K562 (cell line): Measurements from ENCODE around the gene RHOBTB3. TPM values are rescaled to one million over a fixed set of nuclear protein-coding genes. Genes with fewer than 3 reads are reported as not detected.

Experiments
- CBX3 ChIP-seq, 2 experiments: IDR thresholded peaks; 1 replicate in 1 of 2; 2 replicates in 1 of 2; pipeline ENCODE4 v1.6.1; 2012; ENCODE audit warnings: inconsistent platforms in 2 of 2, low read length in 2 of 2, borderline replicate concordance in 1 of 2, control low read depth in 1 of 2
- DACH1 ChIP-seq: fragments of 450-650 bp; IDR thresholded peaks from 2 replicates; pipeline ENCODE4 v1.6.1; 2018; ENCODE audit not compliant: partially characterized antibody
- GTF2F1 ChIP-seq: IDR thresholded peaks from 2 replicates; pipeline ENCODE4 v1.6.1; 2011; ENCODE audit warnings: low read depth, low read length, improper control_type of control experiment
- HDAC8 ChIP-seq: fragments of 450-650 bp; IDR thresholded peaks from 2 replicates; pipeline ENCODE4 v1.6.1; 2016; ENCODE audit warnings: mild to moderate bottlenecking, missing genetic modification characterization, moderate library complexity, missing compliant biosample characterization
- MAZ ChIP-seq, 2 experiments: fragments of 450-650 bp in 1 of 2; sonication (generic) in 1 of 2; formaldehyde crosslinking; IDR thresholded peaks in 1 of 2; conservative IDR thresholded peaks in 1 of 2; 2 replicates each; pipeline versions ENCODE4 v1.4.0 to v1.5.0; 2020; ENCODE audit warnings: mild to moderate bottlenecking in 1 of 2, missing genetic modification reagents in 1 of 2
- POLR2B ChIP-seq: fragments of 450-650 bp; IDR thresholded peaks from 2 replicates; pipeline ENCODE4 v1.6.1; 2018; ENCODE audit warnings: low read depth; ENCODE audit not compliant: partially characterized antibody
- PTBP1 ChIP-seq: fragments of 200-400 bp; formaldehyde crosslinking; IDR thresholded peaks from 2 replicates; pipeline ENCODE4 v1.6.1; 2017; ENCODE audit warnings: low read depth, low read length
- ZC3H11A ChIP-seq: IDR thresholded peaks from 2 replicates; pipeline ENCODE4 v1.6.1; 2012; ENCODE audit warnings: low read depth, low read length, improper control_type of control experiment
- polyA plus RNA-seq, 8 experiments: library from polyadenylated mRNA; depleted of rRNA in 4 of 8; stranded (reverse) in 5 of 8; unstranded in 3 of 8; fragments of >200 nt; fragmentation: Nextera tagmentation in 2 of 8; fragmentation: Illumina TruSeq in 1 of 8; extraction: Ambion mirVana in 2 of 8; extraction: Trizol in 1 of 8; gene quantifications; 2 replicates each; pipeline versions ENCODE4 v1.2.1 to v1.2.3, GENCODE V29; 2011 to 2014; ENCODE audit warnings: inconsistent platforms in 1 of 8, missing spikeins in 1 of 8
- total RNA-seq, 7 experiments: library from RNA; depleted of rRNA in 6 of 7; stranded (reverse); fragments of >200 nt in 6 of 7; fragmentation: Illumina TruSeq in 2 of 7; extraction: Trizol in 2 of 7; gene quantifications; 2 replicates each; pipeline versions ENCODE4 v1.2.1 to v1.2.3, GENCODE V29; 2011 to 2021; ENCODE audit warnings: low replicate concordance in 1 of 7
- TF ChIP-seq, protein P1 (sequence below), 2 experiments: fragments of 450-650 bp in 1 of 2; IDR thresholded peaks; 2 replicates each; pipeline ENCODE4 v1.6.1; 2011 to 2017; ENCODE audit warnings: low read depth in 2 of 2, antibody characterized with exemption in 1 of 2, borderline replicate concordance in 1 of 2, low read length in 1 of 2, mild to moderate bottlenecking in 1 of 2, mixed read lengths in 1 of 2; ENCODE audit not compliant: control insufficient read depth in 1 of 2
- TF ChIP-seq, protein P2 (sequence below): sonication (generic); IDR thresholded peaks from 2 replicates; pipeline ENCODE4 v1.6.1; 2016
- TF ChIP-seq, protein P3 (sequence below), 2 experiments: fragments of 450-650 bp; conservative IDR thresholded peaks; 2 replicates each; pipeline ENCODE4 v1.6.1; 2017; ENCODE audit warnings: mild to moderate bottlenecking in 2 of 2, moderate library complexity in 2 of 2
- TF ChIP-seq, protein P4 (sequence below): sonication (generic); formaldehyde crosslinking; IDR thresholded peaks from 2 replicates; pipeline ENCODE4 v1.8.1; 2023; ENCODE audit warnings: missing genetic modification reagents, mild to moderate bottlenecking, borderline replicate concordance
- TF ChIP-seq, protein P5 (sequence below), 2 experiments: fragments of 450-650 bp in 1 of 2; sonication (generic) in 1 of 2; formaldehyde crosslinking in 1 of 2; IDR thresholded peaks in 1 of 2; conservative IDR thresholded peaks in 1 of 2; 2 replicates each; pipeline versions ENCODE4 v1.6.1 to v1.8.1; 2016 to 2023; ENCODE audit warnings: mild to moderate bottlenecking in 2 of 2, moderate library complexity in 2 of 2, inconsistent platforms in 1 of 2, missing genetic modification reagents in 1 of 2

RHOBTB3 gene
- total and polyA plus RNA-seq, 9 of the 15 experiments (the other 6 are each of a cell fraction or from before 2014, with no cell fraction given) = 39.7 to 143 (median 115) TPM

DNA sequence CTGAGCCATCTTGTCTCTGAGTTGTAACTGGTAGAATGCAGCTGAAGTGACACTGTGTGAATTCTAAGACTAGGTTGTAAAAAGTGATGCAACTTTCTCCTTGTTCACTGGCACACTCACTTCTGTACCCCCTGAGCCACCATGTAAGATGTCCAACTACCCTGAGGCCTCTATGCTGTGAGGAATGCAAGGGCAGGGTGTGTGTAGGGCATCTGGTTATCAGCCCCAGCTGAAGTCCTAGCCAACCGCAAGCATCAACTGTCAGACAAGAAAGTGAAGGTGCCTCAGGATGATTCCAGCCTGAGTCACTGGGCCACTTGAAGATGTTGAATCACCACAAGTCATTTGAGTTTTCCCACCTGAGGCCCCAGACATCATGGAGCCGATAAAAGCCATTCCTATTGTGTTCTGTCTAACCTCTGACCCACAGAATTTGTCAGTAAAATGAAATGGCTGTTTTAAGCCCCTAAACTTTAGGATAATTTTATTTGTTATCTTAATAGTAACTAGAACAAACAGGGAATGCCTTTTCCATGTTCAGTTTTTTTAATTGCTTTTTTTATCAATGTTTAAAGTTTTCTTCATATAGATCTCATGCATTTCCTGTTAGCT, 18.7 kb upstream of the RHOBTB3 start (continued):
- TF ChIP-seq, protein P1, sequence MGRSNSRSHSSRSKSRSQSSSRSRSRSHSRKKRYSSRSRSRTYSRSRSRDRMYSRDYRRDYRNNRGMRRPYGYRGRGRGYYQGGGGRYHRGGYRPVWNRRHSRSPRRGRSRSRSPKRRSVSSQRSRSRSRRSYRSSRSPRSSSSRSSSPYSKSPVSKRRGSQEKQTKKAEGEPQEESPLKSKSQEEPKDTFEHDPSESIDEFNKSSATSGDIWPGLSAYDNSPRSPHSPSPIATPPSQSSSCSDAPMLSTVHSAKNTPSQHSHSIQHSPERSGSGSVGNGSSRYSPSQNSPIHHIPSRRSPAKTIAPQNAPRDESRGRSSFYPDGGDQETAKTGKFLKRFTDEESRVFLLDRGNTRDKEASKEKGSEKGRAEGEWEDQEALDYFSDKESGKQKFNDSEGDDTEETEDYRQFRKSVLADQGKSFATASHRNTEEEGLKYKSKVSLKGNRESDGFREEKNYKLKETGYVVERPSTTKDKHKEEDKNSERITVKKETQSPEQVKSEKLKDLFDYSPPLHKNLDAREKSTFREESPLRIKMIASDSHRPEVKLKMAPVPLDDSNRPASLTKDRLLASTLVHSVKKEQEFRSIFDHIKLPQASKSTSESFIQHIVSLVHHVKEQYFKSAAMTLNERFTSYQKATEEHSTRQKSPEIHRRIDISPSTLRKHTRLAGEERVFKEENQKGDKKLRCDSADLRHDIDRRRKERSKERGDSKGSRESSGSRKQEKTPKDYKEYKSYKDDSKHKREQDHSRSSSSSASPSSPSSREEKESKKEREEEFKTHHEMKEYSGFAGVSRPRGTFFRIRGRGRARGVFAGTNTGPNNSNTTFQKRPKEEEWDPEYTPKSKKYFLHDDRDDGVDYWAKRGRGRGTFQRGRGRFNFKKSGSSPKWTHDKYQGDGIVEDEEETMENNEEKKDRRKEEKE (IDR thresholded peaks at IDR 0.05; ENCODE audit: borderline replicate concordance in 1 of 2, control insufficient read depth in 1 of 2, low read depth in 2 of 2, low read length in 1 of 2) = peak in 1 of 2 experiments; percentile 64; a peak in 1 of 4 replicates
- TF ChIP-seq, protein P2, sequence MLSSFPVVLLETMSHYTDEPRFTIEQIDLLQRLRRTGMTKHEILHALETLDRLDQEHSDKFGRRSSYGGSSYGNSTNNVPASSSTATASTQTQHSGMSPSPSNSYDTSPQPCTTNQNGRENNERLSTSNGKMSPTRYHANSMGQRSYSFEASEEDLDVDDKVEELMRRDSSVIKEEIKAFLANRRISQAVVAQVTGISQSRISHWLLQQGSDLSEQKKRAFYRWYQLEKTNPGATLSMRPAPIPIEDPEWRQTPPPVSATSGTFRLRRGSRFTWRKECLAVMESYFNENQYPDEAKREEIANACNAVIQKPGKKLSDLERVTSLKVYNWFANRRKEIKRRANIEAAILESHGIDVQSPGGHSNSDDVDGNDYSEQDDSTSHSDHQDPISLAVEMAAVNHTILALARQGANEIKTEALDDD = peak; percentile 88; the same call in 1 of the 2 replicates
- TF ChIP-seq CBX3 (IDR thresholded peaks at IDR 0.05; ENCODE audit: borderline replicate concordance in 1 of 2, low read length in 2 of 2) (peak in 1 of 2 experiments; percentile 95; a peak in 2 of 3 replicates), HDAC8 (tag) (peak; percentile 31; the same call in 1 of the 2 replicates), GTF2F1 (no peak; the same call in 1 of the 2 replicates), MAZ (CRISPR knock-in tag; conservative IDR thresholded peaks at IDR 0.05 in 1 of 2, IDR thresholded peaks at IDR 0.05 in 1 of 2) (peak; percentile 27 to 53; a peak in 3 of 4 replicates), PTBP1 (0 out of 2 replicates have a peak, but pooled peaks have one; percentile 57), ZC3H11A (no peak), DACH1 (peak; percentile 87), POLR2B (peak; percentile 87)
- TF ChIP-seq, protein P3, sequence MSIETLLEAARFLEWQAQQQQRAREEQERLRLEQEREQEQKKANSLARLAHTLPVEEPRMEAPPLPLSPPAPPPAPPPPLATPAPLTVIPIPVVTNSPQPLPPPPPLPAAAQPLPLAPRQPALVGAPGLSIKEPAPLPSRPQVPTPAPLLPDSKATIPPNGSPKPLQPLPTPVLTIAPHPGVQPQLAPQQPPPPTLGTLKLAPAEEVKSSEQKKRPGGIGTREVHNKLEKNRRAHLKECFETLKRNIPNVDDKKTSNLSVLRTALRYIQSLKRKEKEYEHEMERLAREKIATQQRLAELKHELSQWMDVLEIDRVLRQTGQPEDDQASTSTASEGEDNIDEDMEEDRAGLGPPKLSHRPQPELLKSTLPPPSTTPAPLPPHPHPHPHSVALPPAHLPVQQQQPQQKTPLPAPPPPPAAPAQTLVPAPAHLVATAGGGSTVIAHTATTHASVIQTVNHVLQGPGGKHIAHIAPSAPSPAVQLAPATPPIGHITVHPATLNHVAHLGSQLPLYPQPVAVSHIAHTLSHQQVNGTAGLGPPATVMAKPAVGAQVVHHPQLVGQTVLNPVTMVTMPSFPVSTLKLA (conservative IDR thresholded peaks at IDR 0.05) = peak; percentile 18 to 76; a peak in 2 of 4 replicates
- TF ChIP-seq, protein P4, sequence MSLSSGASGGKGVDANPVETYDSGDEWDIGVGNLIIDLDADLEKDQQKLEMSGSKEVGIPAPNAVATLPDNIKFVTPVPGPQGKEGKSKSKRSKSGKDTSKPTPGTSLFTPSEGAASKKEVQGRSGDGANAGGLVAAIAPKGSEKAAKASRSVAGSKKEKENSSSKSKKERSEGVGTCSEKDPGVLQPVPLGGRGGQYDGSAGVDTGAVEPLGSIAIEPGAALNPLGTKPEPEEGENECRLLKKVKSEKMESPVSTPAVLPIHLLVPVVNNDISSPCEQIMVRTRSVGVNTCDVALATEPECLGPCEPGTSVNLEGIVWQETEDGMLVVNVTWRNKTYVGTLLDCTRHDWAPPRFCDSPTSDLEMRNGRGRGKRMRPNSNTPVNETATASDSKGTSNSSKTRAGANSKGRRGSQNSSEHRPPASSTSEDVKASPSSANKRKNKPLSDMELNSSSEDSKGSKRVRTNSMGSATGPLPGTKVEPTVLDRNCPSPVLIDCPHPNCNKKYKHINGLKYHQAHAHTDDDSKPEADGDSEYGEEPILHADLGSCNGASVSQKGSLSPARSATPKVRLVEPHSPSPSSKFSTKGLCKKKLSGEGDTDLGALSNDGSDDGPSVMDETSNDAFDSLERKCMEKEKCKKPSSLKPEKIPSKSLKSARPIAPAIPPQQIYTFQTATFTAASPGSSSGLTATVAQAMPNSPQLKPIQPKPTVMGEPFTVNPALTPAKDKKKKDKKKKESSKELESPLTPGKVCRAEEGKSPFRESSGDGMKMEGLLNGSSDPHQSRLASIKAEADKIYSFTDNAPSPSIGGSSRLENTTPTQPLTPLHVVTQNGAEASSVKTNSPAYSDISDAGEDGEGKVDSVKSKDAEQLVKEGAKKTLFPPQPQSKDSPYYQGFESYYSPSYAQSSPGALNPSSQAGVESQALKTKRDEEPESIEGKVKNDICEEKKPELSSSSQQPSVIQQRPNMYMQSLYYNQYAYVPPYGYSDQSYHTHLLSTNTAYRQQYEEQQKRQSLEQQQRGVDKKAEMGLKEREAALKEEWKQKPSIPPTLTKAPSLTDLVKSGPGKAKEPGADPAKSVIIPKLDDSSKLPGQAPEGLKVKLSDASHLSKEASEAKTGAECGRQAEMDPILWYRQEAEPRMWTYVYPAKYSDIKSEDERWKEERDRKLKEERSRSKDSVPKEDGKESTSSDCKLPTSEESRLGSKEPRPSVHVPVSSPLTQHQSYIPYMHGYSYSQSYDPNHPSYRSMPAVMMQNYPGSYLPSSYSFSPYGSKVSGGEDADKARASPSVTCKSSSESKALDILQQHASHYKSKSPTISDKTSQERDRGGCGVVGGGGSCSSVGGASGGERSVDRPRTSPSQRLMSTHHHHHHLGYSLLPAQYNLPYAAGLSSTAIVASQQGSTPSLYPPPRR (CRISPR knock-in tag) = peak; percentile 91; the same call in 1 of the 2 replicates
- TF ChIP-seq, protein P5, sequence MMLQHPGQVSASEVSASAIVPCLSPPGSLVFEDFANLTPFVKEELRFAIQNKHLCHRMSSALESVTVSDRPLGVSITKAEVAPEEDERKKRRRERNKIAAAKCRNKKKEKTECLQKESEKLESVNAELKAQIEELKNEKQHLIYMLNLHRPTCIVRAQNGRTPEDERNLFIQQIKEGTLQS (IDR thresholded peaks at IDR 0.05) = peak; percentile 97
- TF ChIP-seq, protein P5 (CRISPR knock-in tag; conservative IDR thresholded peaks at IDR 0.05) = peak; percentile 96
